Measurements from ENCODE around the gene CSNK1A1. TPM values are rescaled to one million over a fixed set of nuclear protein-coding genes. Genes with fewer than 3 reads are reported as not detected.
"Not testable (repeated sequence)": the region's sequence is repeated elsewhere in the genome, so short reads cannot be mapped to it uniquely, and the experiment has no call there.

CSNK1A1 gene
- total RNA-seq, 4 donors from 2014 or later = 273 to 365 (median 320) TPM

DNA sequence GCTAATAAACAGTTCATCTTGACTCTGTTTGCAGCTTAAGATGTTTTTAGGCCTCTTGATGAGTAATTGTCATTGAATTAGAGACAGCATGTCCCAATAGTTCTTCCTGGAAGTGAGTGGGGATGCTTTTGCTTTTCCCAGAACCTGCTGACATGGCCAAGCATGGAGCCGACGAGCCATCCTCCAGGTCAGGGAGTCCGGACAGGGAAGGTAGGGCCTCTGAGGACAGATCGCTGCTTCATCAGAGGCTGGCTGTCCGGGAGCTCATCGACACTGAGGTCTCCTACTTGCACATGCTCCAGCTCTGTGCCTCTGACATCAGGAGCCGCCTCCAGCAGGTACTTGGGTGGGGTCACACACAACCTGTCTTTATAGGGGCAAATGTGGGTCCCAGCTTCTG lies 46.4 kb upstream of the CSNK1A1 start:
- 88% methylated on average over 6 of the region's 7 CpGs for WGBS
- H3K4me1 ChIP-seq = peaks cover 41% of the 10 kb centered on the region
- no peak for TF ChIP-seq POLR2AphosphoS5 (IDR thresholded peaks at IDR 0.05)
- no peak for TF ChIP-seq EP300 (IDR thresholded peaks at IDR 0.05)
- TF ChIP-seq POLR2A (IDR thresholded peaks at IDR 0.05) = no peak
- H3K4me3 ChIP-seq = no peak overlapping the region
- H3K36me3 ChIP-seq = peaks cover 26% of the 10 kb centered on the region
- H3K27ac ChIP-seq = peak overlapping the region; percentile 81
- no peak for DNase-seq (ENCODE audit: low spot score in 2 of 2)
- H3K9me3 ChIP-seq = no peaks in the 10 kb centered on the region
- H3K27me3 ChIP-seq = no peaks in the 10 kb centered on the region

DNA sequence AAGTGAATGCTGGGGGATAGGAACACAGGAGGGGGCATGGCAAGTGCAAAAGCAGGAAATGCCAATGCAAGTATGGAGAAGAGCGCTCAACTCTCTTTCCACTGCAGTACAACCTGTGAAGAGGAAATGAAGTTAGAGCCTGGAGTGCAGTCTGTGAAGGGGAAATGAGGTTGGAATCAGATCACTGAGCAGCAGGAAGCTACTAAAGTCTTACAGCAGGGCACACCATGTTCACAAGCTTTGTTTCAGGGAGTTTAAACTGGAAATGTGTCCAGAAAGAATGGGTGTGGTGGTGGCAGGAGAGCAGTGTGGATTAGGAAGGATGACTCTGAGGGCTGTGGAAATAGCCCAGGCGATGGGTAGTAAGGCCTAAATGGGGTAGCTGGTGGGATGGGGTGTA lies 45.5 kb upstream of the CSNK1A1 start:
- TF ChIP-seq, protein P1, sequence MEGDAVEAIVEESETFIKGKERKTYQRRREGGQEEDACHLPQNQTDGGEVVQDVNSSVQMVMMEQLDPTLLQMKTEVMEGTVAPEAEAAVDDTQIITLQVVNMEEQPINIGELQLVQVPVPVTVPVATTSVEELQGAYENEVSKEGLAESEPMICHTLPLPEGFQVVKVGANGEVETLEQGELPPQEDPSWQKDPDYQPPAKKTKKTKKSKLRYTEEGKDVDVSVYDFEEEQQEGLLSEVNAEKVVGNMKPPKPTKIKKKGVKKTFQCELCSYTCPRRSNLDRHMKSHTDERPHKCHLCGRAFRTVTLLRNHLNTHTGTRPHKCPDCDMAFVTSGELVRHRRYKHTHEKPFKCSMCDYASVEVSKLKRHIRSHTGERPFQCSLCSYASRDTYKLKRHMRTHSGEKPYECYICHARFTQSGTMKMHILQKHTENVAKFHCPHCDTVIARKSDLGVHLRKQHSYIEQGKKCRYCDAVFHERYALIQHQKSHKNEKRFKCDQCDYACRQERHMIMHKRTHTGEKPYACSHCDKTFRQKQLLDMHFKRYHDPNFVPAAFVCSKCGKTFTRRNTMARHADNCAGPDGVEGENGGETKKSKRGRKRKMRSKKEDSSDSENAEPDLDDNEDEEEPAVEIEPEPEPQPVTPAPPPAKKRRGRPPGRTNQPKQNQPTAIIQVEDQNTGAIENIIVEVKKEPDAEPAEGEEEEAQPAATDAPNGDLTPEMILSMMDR (IDR thresholded peaks at IDR 0.05) = no peak
- TF ChIP-seq POLR2AphosphoS5 (IDR thresholded peaks at IDR 0.05) = no peak
- no peak for TF ChIP-seq EP300 (IDR thresholded peaks at IDR 0.05)
- TF ChIP-seq POLR2A (IDR thresholded peaks at IDR 0.05) = no peak
- H3K36me3 ChIP-seq = peaks cover 18% of the 10 kb centered on the region
- H3K4me1 ChIP-seq = peaks cover 41% of the 10 kb centered on the region
- no peaks in the 10 kb centered on the region for H3K9me3 ChIP-seq
- DNase-seq (ENCODE audit: low spot score in 2 of 2) = no peak
- WGBS = 64% methylated on average over 2 of the region's 2 CpGs
- no peaks in the 10 kb centered on the region for H3K27me3 ChIP-seq
- peak overlapping the region; percentile 81 for H3K27ac ChIP-seq
- H3K4me3 ChIP-seq = no peak overlapping the region

DNA sequence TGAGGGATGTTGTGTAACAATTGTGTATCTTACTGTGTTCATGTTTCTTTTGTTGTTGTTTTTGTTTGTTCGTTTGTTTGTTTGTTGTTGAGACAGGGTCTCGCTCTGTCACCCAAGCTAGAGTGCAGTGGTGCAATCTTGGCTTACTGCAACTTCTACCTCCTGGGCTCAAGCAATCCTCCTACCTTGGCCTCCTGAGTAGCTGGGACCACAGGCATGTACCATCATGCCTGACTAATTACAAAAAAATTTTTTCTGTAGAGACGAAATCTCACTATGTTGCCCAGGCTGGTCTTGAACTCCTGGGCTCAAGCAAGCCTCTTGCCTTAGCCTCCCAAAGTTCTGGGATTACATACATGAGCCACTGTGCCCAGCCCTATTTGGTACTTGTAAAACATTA lies 43.9 kb upstream of the CSNK1A1 start:
- H3K4me3 ChIP-seq, H3K36me3 ChIP-seq: not testable (repeated sequence)
- peak overlapping the region; percentile 41 for H3K27ac ChIP-seq

DNA sequence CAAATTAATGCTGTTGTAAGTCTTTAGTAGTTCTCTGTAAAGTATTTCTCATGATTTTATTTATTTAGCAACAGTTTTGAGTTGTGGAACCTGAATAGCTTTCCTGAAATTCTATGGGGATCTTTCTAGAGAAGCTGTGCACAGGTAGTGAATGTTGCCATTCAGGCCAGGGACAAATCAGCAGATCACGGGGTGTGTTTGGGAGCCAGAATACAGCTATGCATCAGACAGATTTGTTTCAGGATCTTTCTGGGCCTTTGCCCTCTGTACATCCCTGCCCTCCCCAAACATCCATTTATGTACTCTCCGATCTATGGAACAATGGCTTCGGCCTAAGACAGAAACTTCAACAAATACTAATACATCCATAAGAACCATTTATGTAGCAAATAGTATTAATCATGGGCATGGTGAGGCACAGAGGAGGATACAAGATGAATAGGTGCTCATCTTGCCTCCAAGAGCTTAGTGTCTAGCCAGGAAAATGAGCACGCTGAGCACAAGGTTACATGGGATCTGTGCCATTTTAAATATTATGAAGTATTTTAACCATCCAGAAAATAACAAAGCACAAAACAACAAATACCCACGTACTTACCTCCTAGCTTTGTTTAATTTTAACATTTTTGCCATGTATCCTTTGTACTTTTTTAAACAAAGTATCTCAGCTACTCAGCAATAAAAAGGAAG lies 43.1 kb upstream of the CSNK1A1 start:
- no peak for DNase-seq (ENCODE audit: low spot score in 2 of 2)
- H3K36me3 ChIP-seq = no peaks in the 10 kb centered on the region
- H3K4me3 ChIP-seq = no peak overlapping the region
- H3K27ac ChIP-seq = peak overlapping the region; percentile 41
- WGBS = 69% methylated on average over 5 of the region's 5 CpGs
- no peaks in the 10 kb centered on the region for H3K27me3 ChIP-seq
- no peaks in the 10 kb centered on the region for H3K9me3 ChIP-seq
- TF ChIP-seq, protein P1 (IDR thresholded peaks at IDR 0.05) = no peak
- TF ChIP-seq EP300 (IDR thresholded peaks at IDR 0.05) (no peak), POLR2AphosphoS5 (IDR thresholded peaks at IDR 0.05) (no peak), POLR2A (IDR thresholded peaks at IDR 0.05) (no peak)
- peaks cover 41% of the 10 kb centered on the region for H3K4me1 ChIP-seq

More for the DNA sequence above, 43.9 kb upstream of the CSNK1A1 start:
- not testable (repeated sequence) for DNase-seq (ENCODE audit: low spot score in 2 of 2); H3K27me3 ChIP-seq; H3K9me3 ChIP-seq
- peaks cover 41% of the 10 kb centered on the region for H3K4me1 ChIP-seq
- WGBS = 77% methylated on average over 3 of the region's 3 CpGs

DNA sequence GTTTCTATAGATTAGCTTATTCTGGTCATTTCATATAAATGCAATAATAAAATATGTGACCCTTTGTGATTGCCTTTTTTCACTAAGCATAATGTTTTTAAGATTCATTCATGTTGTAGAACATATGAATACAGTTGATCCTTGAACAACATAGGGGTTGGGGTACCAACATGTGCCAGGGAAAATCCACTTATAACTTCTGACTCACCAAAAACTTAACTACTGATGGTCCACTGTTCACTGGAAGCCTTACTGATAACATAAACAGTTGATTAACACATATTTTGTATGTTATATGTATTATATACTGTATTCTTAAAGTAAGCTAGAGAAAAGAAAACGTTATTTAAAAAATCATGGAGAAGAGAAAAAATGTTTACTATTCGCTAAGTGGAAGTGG lies 42.1 kb upstream of the CSNK1A1 start:
- Histone ChIP-seq H3K27ac (peak overlapping the region; percentile 41), H3K4me1 (peaks cover 44% of the 10 kb centered on the region), H3K4me3 (no peak overlapping the region), H3K9me3 (no peaks in the 10 kb centered on the region), H3K27me3 (no peaks in the 10 kb centered on the region), H3K36me3 (no peaks in the 10 kb centered on the region)
- DNase-seq (ENCODE audit: low spot score in 2 of 2) = no peak
- TF ChIP-seq POLR2AphosphoS5 (IDR thresholded peaks at IDR 0.05) (no peak), POLR2A (IDR thresholded peaks at IDR 0.05) (no peak), EP300 (IDR thresholded peaks at IDR 0.05) (no peak)
- TF ChIP-seq, protein P1 (IDR thresholded peaks at IDR 0.05) = no peak
- WGBS = 83% methylated on average over 2 of the region's 2 CpGs

DNA sequence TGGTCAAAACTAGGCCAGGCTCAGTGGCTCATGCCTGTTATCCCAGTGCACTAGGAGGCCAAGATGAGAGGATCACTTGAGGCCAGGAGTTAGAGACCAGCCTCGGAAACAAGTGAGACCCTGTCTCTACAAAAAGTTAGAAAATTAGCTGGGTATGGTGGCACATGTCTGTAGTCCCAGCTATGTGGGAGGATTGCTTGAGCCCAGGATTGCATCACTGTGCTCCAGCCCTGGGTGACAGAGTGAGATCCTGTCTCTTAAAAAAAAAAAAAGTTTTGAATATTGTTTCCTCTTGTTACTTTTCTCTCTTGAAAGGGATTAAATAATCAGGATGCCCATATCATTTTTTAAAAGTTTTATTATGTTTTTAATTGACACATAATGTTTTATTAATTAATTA lies 37.7 kb upstream of the CSNK1A1 start:
- Histone ChIP-seq H3K4me3 (no peak overlapping the region), H3K36me3 (no peaks in the 10 kb centered on the region), H3K4me1 (peaks cover 40% of the 10 kb centered on the region), H3K27me3 (no peaks in the 10 kb centered on the region), H3K27ac (peak overlapping the region; percentile 46), H3K9me3 (no peaks in the 10 kb centered on the region)
- DNase-seq (ENCODE audit: low spot score in 2 of 2) = no peak
- 32% methylated on average over 1 of the region's 1 CpG for WGBS
- TF ChIP-seq EP300 (IDR thresholded peaks at IDR 0.05) = no peak
- TF ChIP-seq, protein P1 (IDR thresholded peaks at IDR 0.05) = no peak
- TF ChIP-seq POLR2AphosphoS5 (IDR thresholded peaks at IDR 0.05) = no peak
- no peak for TF ChIP-seq POLR2A (IDR thresholded peaks at IDR 0.05)
